ENCODE data around the gene SNAP25.

Gene SNAP25
- total RNA-seq, result 0 to 7.0 (median 0) reads per million in 17 experiments

DNA sequence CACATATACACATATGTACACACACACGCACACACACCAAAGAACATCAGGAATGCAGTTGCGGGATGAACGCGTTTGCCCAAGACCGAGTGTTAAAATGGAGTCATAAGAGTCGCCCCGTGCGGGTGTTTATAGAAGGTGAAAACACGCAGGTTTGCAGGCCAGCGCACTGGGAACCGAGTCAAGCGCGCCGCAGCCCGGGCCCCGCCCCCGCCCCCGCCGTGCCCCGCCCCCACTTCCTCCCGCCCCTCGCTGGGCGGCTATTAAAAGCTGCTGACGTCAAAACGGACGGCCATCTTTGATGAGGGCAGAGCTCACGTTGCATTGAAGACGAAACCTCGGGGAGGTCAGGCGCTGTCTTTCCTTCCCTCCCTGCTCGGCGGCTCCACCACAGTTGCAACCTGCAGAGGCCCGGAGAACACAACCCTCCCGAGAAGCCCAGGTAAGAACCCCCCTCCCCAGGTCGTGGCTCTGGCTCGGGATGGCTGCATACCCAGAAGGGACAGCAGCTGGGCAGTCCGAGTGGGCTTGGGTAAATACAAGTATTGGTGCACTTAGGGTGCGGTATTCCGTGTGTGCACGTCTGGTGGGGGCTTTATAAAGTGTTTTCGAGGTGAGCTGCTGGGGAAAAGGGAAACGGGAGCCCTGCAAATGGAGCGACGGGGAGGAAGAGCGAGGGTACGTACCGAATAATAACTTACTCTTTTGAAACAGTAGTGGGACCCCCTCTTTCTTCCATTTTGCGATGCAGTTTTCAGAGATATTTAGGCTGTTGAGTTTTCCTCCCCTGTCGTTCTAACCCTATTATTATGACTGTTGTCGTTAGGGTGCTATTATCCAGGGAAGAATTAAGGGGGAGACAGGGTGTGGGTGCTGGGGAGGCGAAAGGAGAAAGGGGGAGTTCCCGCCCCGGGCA lies at the start of gene SNAP25:
SNAP25 (plus strand) TSS at position 295 of the 916 bp plus-strand sequence. CDS start 56,662 bp downstream, outside the sequence.
- peak; percentile 52 to 68 (median 64) for DNase-seq

GRCh38 chr20:10169752-10170151 lies 48.9 kb upstream of the SNAP25 start:
- DNase-seq, result no peak

GRCh38 chr20:10170261-10170660 lies 48.4 kb upstream of the SNAP25 start:
- peak in 1 of 4 experiments; percentile 1 for DNase-seq

DNA sequence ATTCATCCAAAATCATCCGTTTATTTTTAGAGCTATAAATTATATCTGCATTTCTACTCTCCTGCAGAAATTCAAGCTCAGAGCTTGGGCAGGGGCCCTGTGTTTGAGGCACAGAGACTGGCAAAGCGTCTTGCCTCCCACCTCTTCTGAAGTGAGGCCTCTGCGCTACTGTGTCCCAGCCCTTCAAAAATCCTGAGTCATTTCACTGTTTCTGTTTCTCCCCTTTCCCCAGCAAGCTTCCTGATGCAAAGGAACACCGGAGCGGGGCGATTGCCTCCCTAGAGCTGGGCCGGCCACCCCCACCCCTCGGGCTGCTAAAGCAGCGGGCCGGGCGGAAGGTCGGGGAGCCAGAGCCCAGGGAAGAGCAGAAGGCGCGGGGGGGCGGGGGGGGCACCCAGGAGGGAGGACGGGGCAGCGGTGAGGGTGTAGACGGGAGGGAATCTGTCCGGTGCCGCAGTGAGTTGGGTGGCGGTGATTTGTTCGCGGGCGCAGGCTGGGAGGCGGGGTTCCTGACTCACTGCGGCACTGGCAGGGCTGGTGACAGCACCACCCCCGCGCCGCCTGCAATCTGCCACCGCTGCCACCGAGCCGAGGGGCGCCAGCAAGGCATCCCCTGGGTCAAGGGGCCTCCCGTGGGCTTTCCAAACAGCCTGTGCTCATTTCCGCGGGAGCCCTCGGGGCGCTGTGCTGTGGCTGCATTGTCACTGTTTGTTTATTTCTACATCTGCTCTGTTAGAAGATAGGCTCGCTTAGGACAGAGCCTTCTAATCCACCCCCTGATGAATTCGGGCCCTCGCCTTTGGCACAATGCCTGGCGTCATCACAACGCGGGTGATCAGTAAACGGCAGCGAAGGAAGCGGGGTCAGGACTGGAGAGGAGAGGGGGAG lies 46.5 kb upstream of the SNAP25 start:
- peak; percentile 54 to 78 (median 68) for DNase-seq

DNA sequence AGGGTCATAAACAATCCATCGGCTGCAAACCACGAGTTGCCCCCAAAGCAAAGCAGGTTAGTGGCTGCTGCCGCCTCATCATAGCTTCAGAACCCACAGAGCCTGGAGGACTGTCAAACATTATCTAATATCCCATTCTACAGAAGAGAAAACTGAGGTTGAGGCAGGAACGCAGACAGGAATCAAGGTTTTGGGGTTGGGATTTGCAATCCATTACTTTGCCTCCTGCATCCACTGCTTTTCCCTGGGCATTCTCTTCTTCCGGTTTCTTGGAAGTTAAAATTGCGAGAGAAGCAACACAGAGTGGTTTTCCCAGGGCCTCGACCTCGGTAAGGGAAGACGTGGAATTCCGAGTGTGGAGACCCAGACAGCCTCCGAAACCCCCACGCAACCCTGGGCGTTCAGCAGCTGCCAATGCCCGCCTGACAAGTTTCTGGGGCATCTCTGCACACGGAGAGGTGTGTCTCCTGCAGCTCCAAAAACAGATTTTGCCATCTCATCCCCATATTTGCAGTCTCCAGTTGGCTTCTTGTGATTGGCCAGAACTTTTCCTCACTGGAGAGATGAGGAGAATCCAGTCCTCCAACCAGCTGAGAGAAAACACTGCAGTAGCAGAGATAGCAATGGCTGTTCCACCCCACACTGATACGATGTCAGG lies 45.5 kb upstream of the SNAP25 start:
- no peak for DNase-seq

- DNase-seq, result no peak
Measured at GRCh38 chr20:10174400-10174799, 44.2 kb upstream of the SNAP25 start.

GRCh38 chr20:10177326-10177725 lies 41.3 kb upstream of the SNAP25 start:
- no peak for DNase-seq

DNA sequence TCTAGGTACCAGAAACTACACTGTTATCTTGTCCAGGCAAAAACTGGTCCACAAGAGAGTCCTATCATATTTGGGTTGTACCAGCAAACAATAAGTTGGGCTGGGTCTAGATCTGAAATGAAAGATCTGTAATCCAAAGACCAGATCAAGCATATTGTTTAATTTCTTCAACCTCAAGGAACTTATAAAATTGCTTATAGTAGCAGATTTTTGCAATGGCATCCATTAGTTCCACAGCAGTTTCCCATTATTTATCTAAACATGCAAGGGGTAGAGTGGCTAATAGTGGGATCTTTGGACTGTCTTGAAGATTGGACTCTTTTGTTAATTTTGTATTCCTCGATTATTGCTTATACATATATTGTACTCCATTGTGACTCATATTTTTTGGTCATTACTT lies 40.5 kb upstream of the SNAP25 start:
- no peak for DNase-seq

DNA sequence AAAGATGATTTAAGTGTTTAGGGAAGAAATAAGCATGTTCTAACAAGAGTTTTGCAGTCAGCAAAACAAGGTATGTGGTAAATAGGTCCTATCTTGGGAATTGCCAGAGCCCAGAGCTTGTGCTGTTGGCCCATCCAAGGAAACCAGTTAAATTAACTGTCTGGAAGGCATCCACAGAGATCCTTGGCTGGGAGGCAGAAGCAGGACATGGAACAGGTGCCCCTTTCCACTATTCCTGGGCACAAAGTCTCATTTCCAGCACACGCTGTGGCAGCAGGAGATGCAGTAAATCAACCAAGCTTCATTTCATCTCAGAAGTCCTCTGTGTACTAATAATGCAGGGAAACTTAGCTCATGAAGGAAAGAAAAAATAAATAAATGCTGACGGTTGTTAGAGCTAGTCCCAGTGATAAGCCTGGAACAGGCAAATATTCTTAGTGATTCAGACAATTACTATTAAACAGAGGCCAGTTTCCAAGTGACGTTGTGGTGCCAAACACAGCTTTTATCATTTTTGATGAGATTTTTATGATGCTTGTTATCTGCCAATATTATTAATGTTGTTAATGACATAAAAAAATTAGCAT lies 39.8 kb upstream of the SNAP25 start:
- no peak for DNase-seq

GRCh38 chr20:10179574-10180298 lies 38.9 kb upstream of the SNAP25 start:
- DNase-seq, result peak in 1 of 4 experiments; percentile 3

GRCh38 chr20:10180651-10181235 lies 37.9 kb upstream of the SNAP25 start:
- no peak for DNase-seq

GRCh38 chr20:10185741-10186558 lies 32.7 kb upstream of the SNAP25 start:
- DNase-seq, result no peak

DNA sequence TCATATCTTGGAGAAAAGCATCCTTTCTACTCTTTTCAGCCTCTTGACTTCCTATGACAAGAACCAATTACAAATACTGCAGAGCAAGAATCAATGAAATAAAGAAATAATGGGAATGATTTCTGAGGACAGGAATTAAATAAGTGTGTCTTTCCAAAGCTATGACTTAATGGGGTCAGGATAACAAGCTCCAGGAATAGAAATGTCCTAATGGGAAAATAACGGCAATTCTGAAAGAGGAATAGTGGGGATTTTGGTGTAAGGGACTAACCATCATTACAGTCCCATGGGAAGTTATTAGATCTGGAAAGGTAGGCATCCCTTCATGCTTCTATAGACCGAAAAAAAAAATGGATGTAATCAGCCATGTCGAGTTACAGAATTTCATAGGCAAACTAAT lies 28.2 kb upstream of the SNAP25 start:
- DNase-seq, result no peak

GRCh38 chr20:10192171-10192570 lies 26.5 kb upstream of the SNAP25 start:
- DNase-seq, result no peak

GRCh38 chr20:10194166-10194565 lies 24.5 kb upstream of the SNAP25 start:
- no peak for DNase-seq

DNA sequence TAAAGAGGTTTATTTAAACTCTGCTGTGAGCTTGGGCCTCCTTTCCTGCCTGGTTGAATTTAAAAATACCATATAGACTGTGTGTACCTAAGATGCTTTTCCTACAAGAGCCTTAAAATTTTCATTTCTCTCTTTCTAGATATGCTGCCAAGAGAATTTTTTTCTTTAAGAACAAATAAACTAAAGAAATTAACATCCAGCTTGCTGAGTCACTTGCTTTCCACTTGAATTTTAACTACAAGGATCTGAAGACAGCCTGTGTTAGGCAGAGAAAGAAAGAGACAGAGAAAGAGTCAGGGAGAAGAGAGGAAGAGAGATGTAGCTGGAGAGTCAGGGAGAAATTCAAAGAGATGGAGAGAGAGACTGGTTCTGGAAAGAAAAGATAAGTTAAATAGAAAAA lies 18.3 kb upstream of the SNAP25 start:
- DNase-seq, result no peak

DNA sequence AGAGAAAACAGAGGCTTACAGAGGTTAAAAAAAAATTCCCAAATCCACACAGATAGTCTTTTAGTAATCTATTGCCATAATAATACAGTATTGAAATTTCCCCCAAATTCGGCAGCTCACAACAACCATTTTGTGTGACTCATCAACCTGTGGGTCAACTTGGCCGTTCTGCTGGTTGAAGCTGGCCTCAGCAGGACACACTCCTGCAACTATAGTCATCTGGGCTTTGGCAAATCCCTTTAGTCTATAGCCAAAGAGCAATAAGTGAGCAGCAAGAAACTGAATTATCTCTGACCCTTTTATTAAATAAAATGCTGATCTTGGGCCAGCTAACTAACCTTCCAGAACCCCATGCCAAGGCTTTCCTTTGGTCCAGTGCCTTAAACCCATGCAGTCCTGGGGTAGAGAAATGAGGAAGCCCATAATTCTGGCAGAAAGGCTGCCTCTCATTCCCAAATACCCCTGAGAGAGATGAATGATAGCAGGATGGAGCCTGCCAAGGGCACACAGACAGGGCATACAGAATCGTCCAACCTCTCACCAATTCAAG lies 17.2 kb upstream of the SNAP25 start:
- DNase-seq, result no peak

DNA sequence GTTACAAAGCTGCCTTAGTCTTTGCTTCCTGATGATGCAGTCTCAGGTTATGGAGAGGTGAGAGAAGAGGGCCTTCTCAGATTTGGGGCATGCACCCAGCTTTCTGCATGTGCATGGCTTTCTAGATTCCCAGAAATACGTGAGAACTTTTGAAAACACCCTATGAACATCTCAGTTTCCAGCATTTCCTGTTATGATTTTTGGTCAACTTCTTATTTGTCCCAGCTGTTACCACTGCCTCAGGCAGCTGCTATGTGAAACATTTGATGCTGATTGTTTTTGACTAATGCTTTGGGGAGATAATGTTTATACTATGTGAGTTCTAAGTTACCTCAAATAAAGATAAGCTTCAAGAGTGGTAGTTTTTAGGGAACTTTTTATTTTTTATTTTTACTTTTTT lies 9.5 kb upstream of the SNAP25 start:
- no peak for DNase-seq

DNA sequence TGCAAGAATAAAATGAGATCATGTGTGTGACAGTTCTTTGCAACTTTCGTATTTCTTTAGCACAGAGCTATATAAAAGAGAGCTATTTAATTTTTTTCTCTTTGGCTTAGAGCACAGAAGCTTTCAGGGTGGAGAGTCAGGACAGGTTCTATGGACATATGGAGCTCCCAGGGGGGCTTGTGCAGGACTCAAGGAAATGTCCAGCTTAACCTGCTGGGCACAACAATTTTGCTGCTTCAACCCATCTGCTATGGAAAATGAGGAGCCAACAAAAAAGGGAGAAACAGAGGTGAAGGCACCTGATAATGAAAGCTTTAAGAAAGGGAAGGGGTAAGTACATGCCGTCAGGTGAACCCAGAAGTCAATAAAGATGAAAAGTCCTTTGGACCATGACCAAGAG lies 5.1 kb upstream of the SNAP25 start:
- DNase-seq, result no peak
